Neuron (in vitro differentiated cells): ENCODE data around the gene PHYHD1.

Experiments used
- H2AFZ ChIP-seq: one replicate; pipeline ENCODE4 v1.6.1; 2013; ENCODE audit warnings: low read depth, mild to moderate bottlenecking, inconsistent platforms, low read length, moderate library complexity
- H3K27me3 ChIP-seq: one replicate; pipeline ENCODE4 v1.6.1; 2013; ENCODE audit warnings: low read length; ENCODE audit not compliant: insufficient read depth
- H3K36me3 ChIP-seq: one replicate; pipeline ENCODE4 v1.6.1; 2013; ENCODE audit warnings: low read length; ENCODE audit not compliant: insufficient read depth
- H3K4me1 ChIP-seq: one replicate; pipeline ENCODE4 v1.6.1; 2013; ENCODE audit warnings: low read length; ENCODE audit not compliant: insufficient read depth
- H3K4me3 ChIP-seq: 2 replicates; pipeline ENCODE4 v1.5.1; 2013; ENCODE audit warnings: mild to moderate bottlenecking, low read length, moderate library complexity
- H3K9me3 ChIP-seq: one replicate; pipeline ENCODE4 v1.6.1; 2013; ENCODE audit warnings: low read length

The PHYHD1 gene

DNA sequence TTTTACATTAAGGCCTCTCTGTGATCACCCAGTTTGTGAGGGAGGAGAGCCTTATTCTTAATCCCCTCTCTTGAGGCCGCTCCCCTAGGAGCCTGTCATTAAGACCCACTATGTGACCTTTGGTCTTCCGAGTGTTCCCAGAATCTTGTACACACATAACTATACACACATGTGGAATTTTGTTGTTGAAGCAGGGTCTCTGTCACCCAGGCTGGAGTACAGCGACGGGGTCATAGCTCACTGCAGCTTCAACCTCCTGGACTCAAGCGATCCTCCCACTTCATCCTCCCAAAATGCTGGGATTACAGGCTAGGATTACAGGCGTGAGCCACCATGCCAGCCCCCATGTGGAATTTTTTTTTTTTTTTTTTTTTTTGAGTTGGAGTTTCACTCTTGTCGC, 14.8 kb upstream of the PHYHD1 start:
- H3K36me3 ChIP-seq, result peaks cover 42% of the 10 kb centered on the region

DNA sequence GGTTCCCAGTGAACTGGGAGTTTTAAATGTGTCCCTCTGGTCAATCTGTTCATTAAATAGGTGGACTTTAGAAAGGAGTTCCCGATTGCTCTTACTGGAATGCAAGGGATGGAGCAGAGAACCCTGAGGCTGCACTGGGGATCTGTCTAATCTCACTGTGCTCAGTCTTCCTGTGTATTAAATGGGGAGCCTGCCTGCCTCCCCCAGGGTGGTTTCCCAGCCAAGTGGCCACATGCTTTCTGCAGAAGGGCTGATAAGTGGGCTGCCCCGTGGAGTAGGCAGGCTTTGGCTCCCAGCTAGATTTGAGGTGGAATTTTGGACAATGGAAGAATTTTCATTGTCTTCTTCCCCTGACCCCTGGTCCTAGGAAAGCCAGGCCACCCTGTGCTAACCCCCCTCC, 14.0 kb upstream of the PHYHD1 start:
- Histone ChIP-seq H3K36me3 (peaks cover 43% of the 10 kb centered on the region), H3K9me3 (peaks cover 11% of the 10 kb centered on the region), H3K4me3 (no peak overlapping the region), H2AFZ (no peak overlapping the region), H3K27me3 (no peaks in the 10 kb centered on the region), H3K4me1 (no peaks in the 10 kb centered on the region)

More for the DNA sequence above, 14.8 kb upstream of the PHYHD1 start:
- H3K9me3 ChIP-seq, result peaks cover 11% of the 10 kb centered on the region
- no peaks in the 10 kb centered on the region for H3K27me3 ChIP-seq
- no peak overlapping the region for H2AFZ ChIP-seq
- H3K4me3 ChIP-seq, result no peak overlapping the region
- H3K4me1 ChIP-seq, result no peaks in the 10 kb centered on the region

DNA sequence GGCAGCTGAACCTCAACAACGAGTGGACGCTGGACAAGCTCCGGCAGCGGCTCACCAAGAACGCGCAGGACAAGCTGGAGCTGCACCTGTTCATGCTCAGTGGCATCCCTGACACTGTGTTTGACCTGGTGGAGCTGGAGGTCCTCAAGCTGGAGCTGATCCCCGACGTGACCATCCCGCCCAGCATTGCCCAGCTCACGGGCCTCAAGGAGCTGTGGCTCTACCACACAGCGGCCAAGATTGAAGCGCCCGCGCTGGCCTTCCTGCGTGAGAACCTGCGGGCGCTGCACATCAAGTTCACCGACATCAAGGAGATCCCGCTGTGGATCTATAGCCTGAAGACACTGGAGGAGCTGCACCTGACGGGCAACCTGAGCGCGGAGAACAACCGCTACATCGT, 12.4 kb upstream of the PHYHD1 start:
- no peak overlapping the region for H3K4me3 ChIP-seq
- no peak overlapping the region for H2AFZ ChIP-seq
- peaks cover 49% of the 10 kb centered on the region for H3K36me3 ChIP-seq
- no peaks in the 10 kb centered on the region for H3K27me3 ChIP-seq
- no peaks in the 10 kb centered on the region for H3K4me1 ChIP-seq
- peaks cover 11% of the 10 kb centered on the region for H3K9me3 ChIP-seq

DNA sequence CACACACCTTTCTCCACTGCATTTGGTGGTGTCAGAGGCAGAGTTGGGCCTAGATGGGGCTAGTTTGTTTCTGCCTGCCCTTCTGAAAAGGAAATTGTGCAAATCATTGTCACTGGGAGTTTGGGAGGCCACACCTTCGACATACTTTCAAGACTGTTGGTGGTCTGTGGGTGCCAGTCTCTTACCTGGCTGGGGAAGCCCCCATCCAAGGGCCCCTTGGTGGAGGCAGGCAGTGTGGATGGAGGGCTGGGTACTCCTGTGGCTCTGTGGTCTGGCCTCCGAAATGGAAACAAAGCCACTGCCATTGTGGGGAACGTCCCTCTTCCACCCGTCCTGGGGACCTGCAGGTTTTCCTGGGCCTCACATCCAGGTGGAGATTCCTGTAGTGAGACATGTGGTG, 10.9 kb upstream of the PHYHD1 start:
- peaks cover 11% of the 10 kb centered on the region for H3K9me3 ChIP-seq
- no peaks in the 10 kb centered on the region for H3K27me3 ChIP-seq
- H2AFZ ChIP-seq, result no peak overlapping the region
- H3K4me3 ChIP-seq, result no peak overlapping the region
- peaks cover 53% of the 10 kb centered on the region for H3K36me3 ChIP-seq
- H3K4me1 ChIP-seq, result no peaks in the 10 kb centered on the region

DNA sequence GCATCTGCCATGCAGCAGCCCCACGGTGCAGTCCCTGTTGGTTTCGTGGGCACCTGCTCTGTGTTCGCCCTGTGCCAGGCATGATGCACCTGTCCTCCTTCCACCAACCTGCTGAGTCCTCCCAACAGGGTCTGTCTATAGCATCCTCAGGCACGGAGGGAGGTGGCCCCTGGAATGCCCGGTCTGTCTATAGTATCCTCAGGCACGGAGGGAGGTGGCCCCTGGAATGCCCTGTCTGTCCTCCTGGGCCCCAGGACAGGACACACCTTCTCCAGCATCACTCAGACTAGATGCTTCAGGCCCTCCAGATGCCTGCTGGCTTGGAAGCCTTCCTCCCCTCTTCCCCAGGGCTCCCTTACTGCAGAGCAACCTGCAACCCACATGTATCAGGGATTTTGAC, 9.9 kb upstream of the PHYHD1 start:
- no peak overlapping the region for H2AFZ ChIP-seq
- H3K27me3 ChIP-seq, result no peaks in the 10 kb centered on the region
- H3K4me3 ChIP-seq, result no peak overlapping the region
- H3K36me3 ChIP-seq, result peaks cover 53% of the 10 kb centered on the region
- no peaks in the 10 kb centered on the region for H3K4me1 ChIP-seq
- H3K9me3 ChIP-seq, result peaks cover 11% of the 10 kb centered on the region

DNA sequence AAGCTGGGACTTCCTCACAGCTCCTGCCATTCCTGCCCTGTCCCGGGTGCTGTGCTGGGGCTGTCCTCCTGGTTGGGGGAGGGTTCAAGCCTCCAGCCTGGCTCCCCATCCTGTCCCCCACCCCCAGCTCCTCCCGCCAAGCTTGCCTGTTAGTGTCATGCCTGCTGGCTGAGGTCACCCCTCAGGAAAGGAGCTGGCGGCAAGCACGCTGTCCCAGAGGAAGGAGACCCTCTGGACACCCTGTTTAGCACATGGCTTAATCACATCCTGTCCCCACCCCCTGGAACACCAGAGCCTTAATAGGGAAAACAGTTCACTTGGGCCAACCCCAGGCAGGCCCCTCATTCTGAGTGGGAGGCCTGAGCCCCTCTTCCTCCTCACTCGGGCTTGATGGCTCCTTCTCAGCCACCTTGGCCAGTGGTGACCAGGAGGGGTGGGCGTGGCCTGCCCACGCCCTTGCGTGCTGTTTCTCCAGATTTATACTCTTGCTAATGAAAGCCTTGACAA, 9.2 kb upstream of the PHYHD1 start:
- no peaks in the 10 kb centered on the region for H3K4me1 ChIP-seq
- H2AFZ ChIP-seq, result no peak overlapping the region
- no peak overlapping the region for H3K4me3 ChIP-seq
- H3K27me3 ChIP-seq, result no peaks in the 10 kb centered on the region
- peaks cover 53% of the 10 kb centered on the region for H3K36me3 ChIP-seq
- peaks cover 11% of the 10 kb centered on the region for H3K9me3 ChIP-seq

DNA sequence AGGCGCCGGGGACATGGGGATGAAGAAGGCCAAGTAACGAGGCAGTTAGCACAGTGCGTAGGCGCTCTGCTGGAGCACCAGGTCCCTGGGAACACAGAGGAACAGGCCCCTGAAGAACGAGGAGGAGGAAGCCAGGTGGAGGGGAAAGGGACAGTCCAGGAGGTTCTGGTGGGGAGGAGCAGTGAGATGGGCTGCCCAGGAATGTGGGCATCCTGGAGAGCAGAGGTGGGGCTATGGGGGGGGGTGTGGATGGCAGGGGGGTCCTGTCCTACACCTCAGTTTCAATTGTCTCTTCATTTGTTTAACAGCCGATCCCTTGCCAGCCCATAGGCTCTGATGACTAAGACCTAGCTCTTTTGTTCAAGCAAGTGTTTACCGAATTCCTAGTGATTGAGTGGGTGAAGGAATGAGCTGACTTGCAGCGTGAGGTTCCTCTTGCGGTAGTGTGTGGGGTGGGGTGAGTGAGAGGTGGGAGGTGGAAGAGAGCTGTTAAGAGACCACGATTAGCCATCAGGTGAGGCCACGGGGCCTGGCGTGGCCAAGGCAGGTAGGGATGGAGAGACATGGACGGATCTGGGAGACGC, 8.4 kb upstream of the PHYHD1 start:
- H3K36me3 ChIP-seq, result peaks cover 53% of the 10 kb centered on the region
- no peak overlapping the region for H2AFZ ChIP-seq
- H3K9me3 ChIP-seq, result peaks cover 9% of the 10 kb centered on the region
- no peaks in the 10 kb centered on the region for H3K27me3 ChIP-seq
- H3K4me1 ChIP-seq, result no peaks in the 10 kb centered on the region
- no peak overlapping the region for H3K4me3 ChIP-seq

DNA sequence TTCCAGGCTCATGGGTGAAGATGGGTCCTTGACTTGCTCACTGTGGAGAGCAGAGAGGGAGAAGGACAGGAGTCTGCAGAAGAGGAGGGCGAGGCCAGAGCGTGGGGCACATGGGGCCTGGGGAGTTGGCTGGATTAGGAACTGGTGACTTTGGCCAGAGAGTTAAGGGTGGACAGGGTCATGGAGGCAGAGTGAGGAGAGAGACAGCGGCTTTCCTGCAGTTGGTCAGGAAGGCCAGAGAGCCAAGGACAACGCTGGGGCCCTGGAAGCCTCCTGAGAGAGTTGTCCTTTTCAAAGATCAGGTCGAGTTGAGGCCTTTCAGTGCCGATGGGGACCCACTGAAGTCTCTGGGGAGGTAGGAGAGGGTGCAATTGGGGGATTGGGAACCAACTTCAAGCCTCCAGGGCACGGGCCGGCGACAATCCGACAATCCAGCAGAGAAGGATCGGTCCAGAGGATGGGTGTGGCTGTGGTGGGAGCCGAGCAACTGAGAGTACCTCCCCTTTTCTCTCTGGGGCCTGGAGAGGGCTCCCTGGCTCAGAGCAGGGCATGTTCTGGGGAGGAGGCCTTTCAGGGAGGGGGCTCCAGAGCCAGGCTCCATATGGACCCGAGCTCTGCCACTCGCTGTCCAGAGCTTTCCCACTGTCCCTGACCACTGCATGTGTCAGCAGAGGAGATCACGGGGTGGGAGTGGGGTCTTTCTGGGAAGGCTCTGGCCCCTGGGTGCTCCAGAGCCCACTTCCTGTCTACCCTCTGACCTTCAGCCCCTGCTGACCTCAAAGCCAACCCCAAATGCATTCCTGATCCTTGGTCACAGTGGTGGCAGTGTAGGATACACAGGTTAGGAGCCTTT, 7.5 kb upstream of the PHYHD1 start:
- no peak overlapping the region for H3K4me3 ChIP-seq
- H2AFZ ChIP-seq, result no peak overlapping the region
- H3K27me3 ChIP-seq, result no peaks in the 10 kb centered on the region
- peaks cover under 1% of the 10 kb centered on the region for H3K9me3 ChIP-seq
- H3K4me1 ChIP-seq, result no peaks in the 10 kb centered on the region
- peaks cover 52% of the 10 kb centered on the region for H3K36me3 ChIP-seq

DNA sequence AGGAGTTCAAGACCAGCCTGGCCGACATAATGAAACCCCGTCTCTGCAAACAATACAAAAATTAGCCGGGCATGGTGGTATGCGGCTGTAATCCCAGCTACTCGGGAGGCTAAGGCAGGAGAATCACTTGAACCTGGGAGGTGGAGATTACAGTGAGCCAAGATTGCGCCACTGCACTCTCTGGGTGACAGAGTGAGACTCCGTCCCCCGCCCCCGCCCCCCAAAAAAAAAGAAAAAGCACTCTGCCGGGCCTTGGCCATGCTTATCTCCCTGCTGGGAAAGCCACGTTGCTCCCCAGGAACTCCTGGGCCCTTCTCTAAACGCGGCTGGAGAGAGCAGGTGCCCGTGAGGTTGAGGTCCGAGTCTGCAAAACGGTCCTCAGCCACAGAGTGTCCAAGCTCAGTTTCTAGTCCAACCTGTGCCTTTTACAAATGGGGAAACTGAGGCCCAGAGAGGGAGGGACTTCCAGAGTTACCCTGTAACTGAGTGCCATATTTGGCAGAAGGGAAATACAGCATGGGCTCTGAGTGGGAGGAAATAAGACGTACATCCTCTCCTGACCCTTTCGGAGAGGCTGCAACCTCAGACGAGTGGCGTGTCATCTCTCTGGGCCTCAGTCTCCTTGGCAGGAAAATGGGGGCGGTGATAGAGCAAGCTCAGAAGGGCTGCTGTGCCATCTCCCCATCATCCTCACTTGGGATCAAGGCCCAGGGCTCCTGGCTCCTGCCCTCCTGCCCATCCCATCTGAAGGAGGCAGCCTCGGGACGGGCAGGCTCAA, 6.6 kb upstream of the PHYHD1 start:
- Histone ChIP-seq H3K27me3 (no peaks in the 10 kb centered on the region), H3K36me3 (peaks cover 45% of the 10 kb centered on the region), H3K4me3 (no peak overlapping the region), H3K4me1 (no peaks in the 10 kb centered on the region), H2AFZ (no peak overlapping the region), H3K9me3 (no peaks in the 10 kb centered on the region)

DNA sequence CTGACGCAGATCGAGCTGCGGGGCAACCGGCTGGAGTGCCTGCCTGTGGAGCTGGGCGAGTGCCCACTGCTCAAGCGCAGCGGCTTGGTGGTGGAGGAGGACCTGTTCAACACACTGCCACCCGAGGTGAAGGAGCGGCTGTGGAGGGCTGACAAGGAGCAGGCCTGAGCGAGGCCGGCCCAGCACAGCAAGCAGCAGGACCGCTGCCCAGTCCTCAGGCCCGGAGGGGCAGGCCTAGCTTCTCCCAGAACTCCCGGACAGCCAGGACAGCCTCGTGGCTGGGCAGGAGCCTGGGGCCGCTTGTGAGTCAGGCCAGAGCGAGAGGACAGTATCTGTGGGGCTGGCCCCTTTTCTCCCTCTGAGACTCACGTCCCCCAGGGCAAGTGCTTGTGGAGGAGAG, 4.6 kb upstream of the PHYHD1 start:
- H3K4me1 ChIP-seq, result no peaks in the 10 kb centered on the region
- no peaks in the 10 kb centered on the region for H3K9me3 ChIP-seq
- H2AFZ ChIP-seq, result no peak overlapping the region
- H3K4me3 ChIP-seq, result no peak overlapping the region
- H3K36me3 ChIP-seq, result peaks cover 31% of the 10 kb centered on the region
- H3K27me3 ChIP-seq, result no peaks in the 10 kb centered on the region

DNA sequence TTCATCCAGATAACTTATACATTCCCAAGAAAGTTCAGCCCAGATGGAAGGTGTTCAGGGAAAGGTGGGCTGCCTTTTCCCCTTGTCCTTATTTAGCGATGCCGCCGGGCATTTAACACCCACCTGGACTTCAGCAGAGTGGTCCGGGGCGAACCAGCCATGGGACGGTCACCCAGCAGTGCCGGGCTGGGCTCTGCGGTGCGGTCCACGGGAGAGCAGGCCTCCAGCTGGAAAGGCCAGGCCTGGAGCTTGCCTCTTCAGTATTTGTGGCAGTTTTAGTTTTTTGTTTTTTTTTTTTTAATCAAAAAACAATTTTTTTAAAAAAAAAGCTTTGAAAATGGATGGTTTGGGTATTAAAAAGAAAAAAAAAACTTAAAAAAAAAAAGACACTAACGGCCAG, 4.0 kb upstream of the PHYHD1 start:
- Histone ChIP-seq H3K4me1 (no peaks in the 10 kb centered on the region), H2AFZ (no peak overlapping the region), H3K4me3 (no peak overlapping the region), H3K9me3 (no peaks in the 10 kb centered on the region), H3K36me3 (peaks cover 31% of the 10 kb centered on the region), H3K27me3 (no peaks in the 10 kb centered on the region)

DNA sequence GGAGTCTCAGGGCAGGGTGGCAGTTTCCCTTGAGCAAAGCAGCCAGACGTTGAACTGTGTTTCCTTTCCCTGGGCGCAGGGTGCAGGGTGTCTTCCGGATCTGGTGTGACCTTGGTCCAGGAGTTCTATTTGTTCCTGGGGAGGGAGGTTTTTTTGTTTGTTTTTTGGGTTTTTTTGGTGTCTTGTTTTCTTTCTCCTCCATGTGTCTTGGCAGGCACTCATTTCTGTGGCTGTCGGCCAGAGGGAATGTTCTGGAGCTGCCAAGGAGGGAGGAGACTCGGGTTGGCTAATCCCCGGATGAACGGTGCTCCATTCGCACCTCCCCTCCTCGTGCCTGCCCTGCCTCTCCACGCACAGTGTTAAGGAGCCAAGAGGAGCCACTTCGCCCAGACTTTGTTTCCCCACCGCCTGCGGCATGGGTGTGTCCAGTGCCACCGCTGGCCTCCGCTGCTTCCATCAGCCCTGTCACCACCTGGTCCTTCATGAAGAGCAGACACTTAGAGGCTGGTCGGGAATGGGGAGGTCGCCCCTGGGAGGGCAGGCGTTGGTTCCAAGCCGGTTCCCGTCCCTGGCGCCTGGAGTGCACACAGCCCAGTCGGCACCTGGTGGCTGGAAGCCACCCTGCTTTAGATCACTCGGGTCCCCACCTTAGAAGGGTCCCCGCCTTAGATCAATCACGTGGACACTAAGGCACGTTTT, 3.5 kb upstream of the PHYHD1 start:
- no peak overlapping the region for H2AFZ ChIP-seq
- H3K4me1 ChIP-seq, result no peaks in the 10 kb centered on the region
- H3K27me3 ChIP-seq, result no peaks in the 10 kb centered on the region
- peaks cover 31% of the 10 kb centered on the region for H3K36me3 ChIP-seq
- no peak overlapping the region for H3K4me3 ChIP-seq
- H3K9me3 ChIP-seq, result no peaks in the 10 kb centered on the region
